ENCODE results near the gene HOXD11. TPM values are rescaled to one million over a fixed set of nuclear protein-coding genes. Genes with fewer than 3 reads are reported as not detected.

HOXD11 gene
- total RNA-seq, 6 donors from 2014 or later = not detected

GRCh38 chr2:176105730-176106580, 1.1 kb upstream of the HOXD11 start:
- DNase-seq (no peak), ATAC-seq (ENCODE audit: low FRiP score in 2 of 2) (no peak)
- Histone ChIP-seq H3K27ac (no peak overlapping the region), H3K36me3 (no peaks in the 10 kb centered on the region), H3K4me1 (peaks cover 15 to 39% (median 31%) of the 10 kb centered on the region in 4 donors), H3K27me3 (peaks cover 2 to 92% (median 59%) of the 10 kb centered on the region in 4 donors), H3K9me3 (no peaks in the 10 kb centered on the region), H3K4me3 (peak overlapping the region in 1 of 4 donors; percentile 23)
- WGBS, 2 donors = 7 to 12% methylated on average over 24 to 25 of the region's 25 CpGs
- TF ChIP-seq EP300 (IDR thresholded peaks at IDR 0.05) (no peak), POLR2AphosphoS5 (IDR thresholded peaks at IDR 0.05) (no peak), CTCF (IDR thresholded peaks at IDR 0.05) (no peak), POLR2A (IDR thresholded peaks at IDR 0.05) (no peak)

- TF ChIP-seq POLR2AphosphoS5 (IDR thresholded peaks at IDR 0.05) (no peak), EP300 (IDR thresholded peaks at IDR 0.05) (no peak), POLR2A (IDR thresholded peaks at IDR 0.05) (no peak), CTCF (IDR thresholded peaks at IDR 0.05) (no peak)
- H3K27me3 ChIP-seq = peaks cover 2 to 90% (median 65%) of the 10 kb centered on the region in 4 donors
- DNase-seq (peak in 1 of 2 donors; percentile 81), ATAC-seq (ENCODE audit: low FRiP score in 2 of 2) (no peak)
- no peak overlapping the region for H3K27ac ChIP-seq
- no peaks in the 10 kb centered on the region for H3K9me3 ChIP-seq
- H3K4me1 ChIP-seq = peaks cover 15 to 39% (median 31%) of the 10 kb centered on the region in 4 donors
- H3K4me3 ChIP-seq = no peak overlapping the region
- H3K36me3 ChIP-seq = no peaks in the 10 kb centered on the region
- 3% methylated on average over 18 of the region's 59 CpGs; no CpG with 5 or more reads in 1 of the 2 donors for WGBS, 2 donors
Observed at GRCh38 chr2:176107731-176108181, 676 bp downstream of the HOXD11 start.

GRCh38 chr2:176109192-176109901, 2.3 kb downstream of the HOXD11 start:
- Histone ChIP-seq H3K27ac (no peak overlapping the region), H3K4me1 (peaks cover 14 to 34% (median 26%) of the 10 kb centered on the region in 4 donors), H3K9me3 (no peaks in the 10 kb centered on the region), H3K4me3 (no peak overlapping the region), H3K27me3 (peaks cover 2 to 93% (median 63%) of the 10 kb centered on the region in 4 donors), H3K36me3 (no peaks in the 10 kb centered on the region)
- no peak for ATAC-seq (ENCODE audit: low FRiP score in 2 of 2)
- DNase-seq = peak in 1 of 2 donors; percentile 44
- 8 to 9% methylated on average over 25 to 26 of the region's 26 CpGs for WGBS, 2 donors
- no peak for TF ChIP-seq CTCF (IDR thresholded peaks at IDR 0.05)
- TF ChIP-seq POLR2AphosphoS5 (IDR thresholded peaks at IDR 0.05) = no peak
- no peak for TF ChIP-seq EP300 (IDR thresholded peaks at IDR 0.05)

- Histone ChIP-seq H3K27ac (no peak overlapping the region), H3K4me1 (peaks cover 10 to 28% (median 22%) of the 10 kb centered on the region in 4 donors)
- 10 to 12% methylated on average over 4 of the region's 4 CpGs for WGBS, 2 donors
Observed at GRCh38 chr2:176109946-176110345, 2.9 kb downstream of the HOXD11 start.

More at GRCh38 chr2:176109946-176110345, 2.9 kb downstream of the HOXD11 start:
- no peak for DNase-seq
- Histone ChIP-seq H3K27me3 (peaks cover 2 to 93% (median 60%) of the 10 kb centered on the region in 4 donors), H3K4me3 (no peak overlapping the region), H3K36me3 (no peaks in the 10 kb centered on the region), H3K9me3 (no peaks in the 10 kb centered on the region)
- TF ChIP-seq CTCF (IDR thresholded peaks at IDR 0.05) (no peak), POLR2A (IDR thresholded peaks at IDR 0.05) (no peak), EP300 (IDR thresholded peaks at IDR 0.05) (no peak), POLR2AphosphoS5 (IDR thresholded peaks at IDR 0.05) (no peak)
- ATAC-seq (ENCODE audit: low FRiP score in 2 of 2) = no peak

All from upper lobe of left lung (tissue), 6 donors.